Activated CD4-positive, alpha-beta T cell treated with anti-CD3 and anti-CD28 coated beads for 48 hours (primary cell): ENCODE results near the gene SHISA9.

Experiments used
- DNase-seq: peaks from one replicate; pipeline ENCODE4 v3.0.0-alpha.2; 2020

Gene SHISA9

GRCh38 chr16:13203725-13204124 is 302.3 kb downstream of the SHISA9 start:
- DNase-seq = no peak

- no peak for DNase-seq
Observed at GRCh38 chr16:13205352-13205751, 304.0 kb downstream of the SHISA9 start.

- no peak for DNase-seq
Observed at GRCh38 chr16:13206606-13207005, 305.2 kb downstream of the SHISA9 start.

GRCh38 chr16:13207151-13207550 is 305.8 kb downstream of the SHISA9 start:
- DNase-seq = no peak

GRCh38 chr16:13223666-13224065 is 322.3 kb downstream of the SHISA9 start:
- no peak for DNase-seq

GRCh38 chr16:13229039-13229438 is 327.6 kb downstream of the SHISA9 start:
- no peak for DNase-seq

- no peak for DNase-seq
Observed at GRCh38 chr16:13231365-13231764, 330.0 kb downstream of the SHISA9 start.

- no peak for DNase-seq
Observed at GRCh38 chr16:13234999-13235398, 333.6 kb downstream of the SHISA9 start.

GRCh38 chr16:13236308-13236707 is 334.9 kb downstream of the SHISA9 start:
- DNase-seq = no peak

- no peak for DNase-seq
Observed at GRCh38 chr16:13238182-13238581, 336.8 kb downstream of the SHISA9 start.

GRCh38 chr16:13242201-13242600 is 340.8 kb downstream of the SHISA9 start:
- DNase-seq = no peak

GRCh38 chr16:13244770-13245169 is 343.4 kb downstream of the SHISA9 start:
- no peak for DNase-seq

GRCh38 chr16:13245713-13246377 is 344.4 kb downstream of the SHISA9 start:
- no peak for DNase-seq

- DNase-seq = no peak
Observed at GRCh38 chr16:13254998-13255614, 353.7 kb downstream of the SHISA9 start.

GRCh38 chr16:13262270-13263090 is 361.1 kb downstream of the SHISA9 start:
- DNase-seq = no peak

GRCh38 chr16:13264749-13265552 is 363.6 kb downstream of the SHISA9 start:
- DNase-seq = no peak

- no peak for DNase-seq
Observed at GRCh38 chr16:13269359-13269758, 368.0 kb downstream of the SHISA9 start.

- DNase-seq = no peak
Observed at GRCh38 chr16:13269905-13270528, 368.6 kb downstream of the SHISA9 start.

- DNase-seq = no peak
Observed at GRCh38 chr16:13270602-13271001, 369.2 kb downstream of the SHISA9 start.

- no peak for DNase-seq
Observed at GRCh38 chr16:13289515-13289914, 388.1 kb downstream of the SHISA9 start.
